Measurements from ENCODE around the gene TMEM91. TPM values are rescaled to one million over a fixed set of nuclear protein-coding genes. Genes with fewer than 3 reads are reported as not detected.

The TMEM91 gene
- total and polyA plus RNA-seq, 9 of the 15 experiments (the other 6 are each of a cell fraction or from before 2014, with no cell fraction given): 1.2 to 5.2 (median 2.7) TPM

DNA sequence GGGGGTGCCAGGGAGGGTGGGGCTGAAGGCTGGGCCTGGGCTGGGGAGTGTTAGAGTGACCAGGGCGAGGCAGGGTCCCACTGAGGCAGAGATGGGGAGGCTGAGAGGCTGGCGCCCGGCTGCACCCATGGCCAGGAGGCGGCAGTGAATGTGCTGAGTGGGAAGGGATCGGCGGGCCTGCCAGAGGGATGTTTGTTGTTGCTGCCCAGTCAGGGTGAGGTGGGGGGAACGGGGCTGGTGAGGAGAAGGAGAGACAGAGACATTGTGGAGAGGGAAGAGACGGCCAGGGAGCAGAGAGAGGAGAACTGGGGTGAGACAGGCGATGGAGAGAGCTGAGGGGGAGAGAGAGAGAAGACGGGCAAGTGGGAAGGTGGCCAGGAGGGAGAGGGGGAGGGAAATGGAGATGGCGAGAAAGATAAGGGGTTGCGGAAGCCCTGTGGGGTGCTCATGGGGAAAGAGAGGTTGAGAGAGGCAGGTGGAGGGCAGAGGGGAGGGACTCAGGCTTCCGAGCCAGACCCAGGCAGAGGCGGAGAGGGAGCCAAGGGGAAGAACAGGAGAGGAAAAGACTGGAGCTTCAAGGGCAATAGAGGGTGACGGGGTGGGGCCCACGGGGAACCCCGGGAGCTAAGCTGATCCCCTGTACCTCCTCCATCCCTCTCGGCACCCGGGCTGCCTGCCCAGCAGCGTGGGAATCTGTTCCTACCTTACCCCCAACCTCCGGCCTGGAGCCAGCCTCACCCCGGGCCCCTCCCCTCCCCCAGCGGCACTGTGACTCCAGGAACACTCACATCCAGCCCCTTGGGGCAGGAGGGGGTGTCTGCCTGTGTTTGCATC, 51.5 kb downstream of the TMEM91 start (continued):
- TF ChIP-seq, protein P1, sequence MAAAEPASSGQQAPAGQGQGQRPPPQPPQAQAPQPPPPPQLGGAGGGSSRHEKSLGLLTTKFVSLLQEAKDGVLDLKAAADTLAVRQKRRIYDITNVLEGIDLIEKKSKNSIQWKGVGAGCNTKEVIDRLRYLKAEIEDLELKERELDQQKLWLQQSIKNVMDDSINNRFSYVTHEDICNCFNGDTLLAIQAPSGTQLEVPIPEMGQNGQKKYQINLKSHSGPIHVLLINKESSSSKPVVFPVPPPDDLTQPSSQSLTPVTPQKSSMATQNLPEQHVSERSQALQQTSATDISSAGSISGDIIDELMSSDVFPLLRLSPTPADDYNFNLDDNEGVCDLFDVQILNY (CRISPR knock-in tag; IDR thresholded peaks at IDR 0.05): no peak
- no peak for TF ChIP-seq PTTG1 (tag; IDR thresholded peaks at IDR 0.05; ENCODE audit: low read depth)
- TF ChIP-seq, protein P2, sequence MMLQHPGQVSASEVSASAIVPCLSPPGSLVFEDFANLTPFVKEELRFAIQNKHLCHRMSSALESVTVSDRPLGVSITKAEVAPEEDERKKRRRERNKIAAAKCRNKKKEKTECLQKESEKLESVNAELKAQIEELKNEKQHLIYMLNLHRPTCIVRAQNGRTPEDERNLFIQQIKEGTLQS (IDR thresholded peaks at IDR 0.05): no peak
- TF ChIP-seq, protein P2 (CRISPR knock-in tag; conservative IDR thresholded peaks at IDR 0.05): no peak
- no peak for TF ChIP-seq ZNF785 (CRISPR knock-in tag; IDR thresholded peaks at IDR 0.05)
- TF ChIP-seq, protein P3, sequence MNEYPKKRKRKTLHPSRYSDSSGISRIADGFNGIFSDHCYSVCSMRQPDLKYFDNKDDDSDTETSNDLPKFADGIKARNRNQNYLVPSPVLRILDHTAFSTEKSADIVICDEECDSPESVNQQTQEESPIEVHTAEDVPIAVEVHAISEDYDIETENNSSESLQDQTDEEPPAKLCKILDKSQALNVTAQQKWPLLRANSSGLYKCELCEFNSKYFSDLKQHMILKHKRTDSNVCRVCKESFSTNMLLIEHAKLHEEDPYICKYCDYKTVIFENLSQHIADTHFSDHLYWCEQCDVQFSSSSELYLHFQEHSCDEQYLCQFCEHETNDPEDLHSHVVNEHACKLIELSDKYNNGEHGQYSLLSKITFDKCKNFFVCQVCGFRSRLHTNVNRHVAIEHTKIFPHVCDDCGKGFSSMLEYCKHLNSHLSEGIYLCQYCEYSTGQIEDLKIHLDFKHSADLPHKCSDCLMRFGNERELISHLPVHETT (CRISPR knock-in tag; conservative IDR thresholded peaks at IDR 0.05 in 1 of 2, IDR thresholded peaks at IDR 0.05 in 1 of 2): no peak
- no peak for TF ChIP-seq CREM (IDR thresholded peaks at IDR 0.05; ENCODE audit: low read depth)
- no peak for TF ChIP-seq SIN3B (IDR thresholded peaks at IDR 0.05; ENCODE audit: low read depth)
- TF ChIP-seq CAMTA2 (CRISPR knock-in tag; conservative IDR thresholded peaks at IDR 0.05): no peak
- no peak; the same call in 1 of the 2 replicates for TF ChIP-seq CBX1 (IDR thresholded peaks at IDR 0.05; ENCODE audit: low read depth)
- no peak for TF ChIP-seq ZNF583 (CRISPR knock-in tag; IDR thresholded peaks at IDR 0.05)
- no peak for TF ChIP-seq KAT8 (IDR thresholded peaks at IDR 0.05; ENCODE audit: low read depth)
- TF ChIP-seq, protein P4, sequence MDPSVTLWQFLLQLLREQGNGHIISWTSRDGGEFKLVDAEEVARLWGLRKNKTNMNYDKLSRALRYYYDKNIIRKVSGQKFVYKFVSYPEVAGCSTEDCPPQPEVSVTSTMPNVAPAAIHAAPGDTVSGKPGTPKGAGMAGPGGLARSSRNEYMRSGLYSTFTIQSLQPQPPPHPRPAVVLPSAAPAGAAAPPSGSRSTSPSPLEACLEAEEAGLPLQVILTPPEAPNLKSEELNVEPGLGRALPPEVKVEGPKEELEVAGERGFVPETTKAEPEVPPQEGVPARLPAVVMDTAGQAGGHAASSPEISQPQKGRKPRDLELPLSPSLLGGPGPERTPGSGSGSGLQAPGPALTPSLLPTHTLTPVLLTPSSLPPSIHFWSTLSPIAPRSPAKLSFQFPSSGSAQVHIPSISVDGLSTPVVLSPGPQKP (CRISPR knock-in tag; IDR thresholded peaks at IDR 0.05): no peak
- TF ChIP-seq ESRRB (CRISPR knock-in tag; IDR thresholded peaks at IDR 0.05; ENCODE audit: borderline replicate concordance): no peak
- TF ChIP-seq, protein P5, sequence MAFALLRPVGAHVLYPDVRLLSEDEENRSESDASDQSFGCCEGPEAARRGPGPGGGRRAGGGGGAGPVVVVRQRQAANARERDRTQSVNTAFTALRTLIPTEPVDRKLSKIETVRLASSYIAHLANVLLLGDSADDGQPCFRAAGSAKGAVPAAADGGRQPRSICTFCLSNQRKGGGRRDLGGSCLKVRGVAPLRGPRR (CRISPR knock-in tag; IDR thresholded peaks at IDR 0.05): no peak
- TF ChIP-seq SAFB2 (IDR thresholded peaks at IDR 0.05; ENCODE audit: borderline replicate concordance, low read depth, low read length, severe bottlenecking): no peak
- TF ChIP-seq, protein P6, sequence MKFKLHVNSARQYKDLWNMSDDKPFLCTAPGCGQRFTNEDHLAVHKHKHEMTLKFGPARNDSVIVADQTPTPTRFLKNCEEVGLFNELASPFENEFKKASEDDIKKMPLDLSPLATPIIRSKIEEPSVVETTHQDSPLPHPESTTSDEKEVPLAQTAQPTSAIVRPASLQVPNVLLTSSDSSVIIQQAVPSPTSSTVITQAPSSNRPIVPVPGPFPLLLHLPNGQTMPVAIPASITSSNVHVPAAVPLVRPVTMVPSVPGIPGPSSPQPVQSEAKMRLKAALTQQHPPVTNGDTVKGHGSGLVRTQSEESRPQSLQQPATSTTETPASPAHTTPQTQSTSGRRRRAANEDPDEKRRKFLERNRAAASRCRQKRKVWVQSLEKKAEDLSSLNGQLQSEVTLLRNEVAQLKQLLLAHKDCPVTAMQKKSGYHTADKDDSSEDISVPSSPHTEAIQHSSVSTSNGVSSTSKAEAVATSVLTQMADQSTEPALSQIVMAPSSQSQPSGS (CRISPR knock-in tag; IDR thresholded peaks at IDR 0.05): no peak
- TF ChIP-seq DPF2 (IDR thresholded peaks at IDR 0.05): peak; percentile 87
- no peak for TF ChIP-seq ZBTB8A (IDR thresholded peaks at IDR 0.05; ENCODE audit: partially characterized antibody)
- peak; percentile 87 for TF ChIP-seq GATAD2A (IDR thresholded peaks at IDR 0.05)

All from K562 (cell line).